ENCODE data around the gene CLEC16A.
A peak's percentile ranks its signal among the peaks of the same experiment; 100 is the strongest.

CLEC16A gene

GRCh38 chr16:11133344-11133943 lies 189.1 kb downstream of the CLEC16A start:
- TF ChIP-seq, protein P1, sequence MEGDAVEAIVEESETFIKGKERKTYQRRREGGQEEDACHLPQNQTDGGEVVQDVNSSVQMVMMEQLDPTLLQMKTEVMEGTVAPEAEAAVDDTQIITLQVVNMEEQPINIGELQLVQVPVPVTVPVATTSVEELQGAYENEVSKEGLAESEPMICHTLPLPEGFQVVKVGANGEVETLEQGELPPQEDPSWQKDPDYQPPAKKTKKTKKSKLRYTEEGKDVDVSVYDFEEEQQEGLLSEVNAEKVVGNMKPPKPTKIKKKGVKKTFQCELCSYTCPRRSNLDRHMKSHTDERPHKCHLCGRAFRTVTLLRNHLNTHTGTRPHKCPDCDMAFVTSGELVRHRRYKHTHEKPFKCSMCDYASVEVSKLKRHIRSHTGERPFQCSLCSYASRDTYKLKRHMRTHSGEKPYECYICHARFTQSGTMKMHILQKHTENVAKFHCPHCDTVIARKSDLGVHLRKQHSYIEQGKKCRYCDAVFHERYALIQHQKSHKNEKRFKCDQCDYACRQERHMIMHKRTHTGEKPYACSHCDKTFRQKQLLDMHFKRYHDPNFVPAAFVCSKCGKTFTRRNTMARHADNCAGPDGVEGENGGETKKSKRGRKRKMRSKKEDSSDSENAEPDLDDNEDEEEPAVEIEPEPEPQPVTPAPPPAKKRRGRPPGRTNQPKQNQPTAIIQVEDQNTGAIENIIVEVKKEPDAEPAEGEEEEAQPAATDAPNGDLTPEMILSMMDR (IDR thresholded peaks at IDR 0.05; ENCODE audit: low read depth, low read length): no peak
- DNase-seq (ENCODE audit: low read depth, low spot score): peak; percentile 95
- in situ Hi-C loops (cut with HindIII; ENCODE audit: low sequenced_read_pairs): no loop called here
- no peak overlapping the region for H3K4me3 ChIP-seq (ENCODE audit: low read depth, low read length)

- no peak overlapping the region for H3K4me3 ChIP-seq (ENCODE audit: low read depth, low read length)
- TF ChIP-seq, protein P1 (IDR thresholded peaks at IDR 0.05; ENCODE audit: low read depth, low read length): no peak
- in situ Hi-C loops (cut with HindIII; ENCODE audit: low sequenced_read_pairs): no loop called here
- no peak for DNase-seq (ENCODE audit: low read depth, low spot score)
Observed at GRCh38 chr16:11134722-11135463, 190.5 kb downstream of the CLEC16A start.

DNA sequence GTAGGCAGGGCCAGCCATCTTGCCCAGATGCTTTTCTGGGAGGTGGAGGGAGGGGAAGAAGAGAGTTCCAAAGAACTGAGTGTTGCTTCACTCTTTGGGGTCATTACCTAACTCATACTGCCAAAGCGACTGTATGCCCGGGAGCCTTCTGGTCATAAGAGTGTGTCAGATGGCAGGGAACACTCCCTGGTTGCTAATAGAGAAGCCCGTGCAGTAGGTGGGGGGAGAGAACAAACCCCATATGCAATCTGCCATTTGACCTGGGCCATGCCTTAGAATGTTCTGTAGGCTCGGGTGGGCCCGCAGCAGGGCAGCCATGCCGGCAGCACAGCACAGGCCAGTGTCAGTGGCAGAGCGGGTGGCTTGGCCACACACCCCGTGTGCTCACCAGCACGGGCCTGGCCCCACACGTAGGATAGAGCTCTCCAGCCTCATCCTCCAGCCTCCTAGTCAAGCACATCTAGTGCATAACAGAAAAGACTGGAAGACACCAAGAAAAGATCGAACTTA lies 191.2 kb downstream of the CLEC16A start:
- in situ Hi-C loops (cut with HindIII; ENCODE audit: low sequenced_read_pairs): no loop called here
- TF ChIP-seq, protein P1 (IDR thresholded peaks at IDR 0.05; ENCODE audit: low read depth, low read length): no peak
- H3K4me3 ChIP-seq (ENCODE audit: low read depth, low read length): no peak overlapping the region
- DNase-seq (ENCODE audit: low read depth, low spot score): no peak

- TF ChIP-seq, protein P1 (IDR thresholded peaks at IDR 0.05; ENCODE audit: low read depth, low read length): no peak
- peak; percentile 47 for DNase-seq (ENCODE audit: low read depth, low spot score)
- in situ Hi-C loops (cut with HindIII; ENCODE audit: low sequenced_read_pairs): no loop called here
- no peak overlapping the region for H3K4me3 ChIP-seq (ENCODE audit: low read depth, low read length)
Observed at GRCh38 chr16:11136600-11136999, 192.2 kb downstream of the CLEC16A start.

DNA sequence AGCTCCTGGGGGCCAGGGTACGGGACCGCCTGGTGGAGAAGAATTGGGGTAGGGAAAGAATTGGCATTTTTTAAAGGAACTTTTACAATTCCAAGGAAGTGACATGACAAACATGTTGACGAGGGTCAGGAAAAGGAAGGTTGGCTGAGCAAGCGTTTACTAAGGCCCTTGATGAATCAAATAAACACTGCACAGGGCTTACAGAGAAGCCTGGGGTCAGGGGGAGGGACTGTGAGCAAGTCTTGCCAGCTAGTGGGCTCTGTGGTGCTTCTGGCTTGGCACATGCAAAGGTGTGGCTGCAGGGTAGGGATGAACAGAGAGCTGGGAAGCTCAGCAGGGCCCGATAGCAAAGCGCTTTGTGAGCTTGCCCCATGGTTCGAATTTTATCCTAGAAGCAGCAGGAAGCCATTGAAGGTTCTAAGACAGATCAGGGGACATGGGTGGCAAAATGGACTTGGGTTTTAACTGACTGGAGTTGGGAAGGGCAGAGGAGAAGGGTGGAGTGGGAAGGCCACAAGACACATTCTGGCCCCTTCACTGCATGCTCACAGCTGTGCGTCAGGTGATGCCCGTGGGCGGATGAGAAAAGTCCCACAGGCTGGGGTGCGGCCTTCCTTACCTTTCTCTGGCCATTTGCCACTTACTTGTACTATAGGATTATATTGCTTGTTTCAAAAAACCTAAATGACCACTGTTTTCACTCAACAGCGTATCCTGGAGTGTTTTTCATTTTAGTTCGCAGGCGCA lies 193.8 kb downstream of the CLEC16A start:
- DNase-seq (ENCODE audit: low read depth, low spot score): no peak
- in situ Hi-C loops (cut with HindIII; ENCODE audit: low sequenced_read_pairs): no loop called here
- TF ChIP-seq, protein P1 (IDR thresholded peaks at IDR 0.05; ENCODE audit: low read depth, low read length): no peak
- H3K4me3 ChIP-seq (ENCODE audit: low read depth, low read length): no peak overlapping the region

DNA sequence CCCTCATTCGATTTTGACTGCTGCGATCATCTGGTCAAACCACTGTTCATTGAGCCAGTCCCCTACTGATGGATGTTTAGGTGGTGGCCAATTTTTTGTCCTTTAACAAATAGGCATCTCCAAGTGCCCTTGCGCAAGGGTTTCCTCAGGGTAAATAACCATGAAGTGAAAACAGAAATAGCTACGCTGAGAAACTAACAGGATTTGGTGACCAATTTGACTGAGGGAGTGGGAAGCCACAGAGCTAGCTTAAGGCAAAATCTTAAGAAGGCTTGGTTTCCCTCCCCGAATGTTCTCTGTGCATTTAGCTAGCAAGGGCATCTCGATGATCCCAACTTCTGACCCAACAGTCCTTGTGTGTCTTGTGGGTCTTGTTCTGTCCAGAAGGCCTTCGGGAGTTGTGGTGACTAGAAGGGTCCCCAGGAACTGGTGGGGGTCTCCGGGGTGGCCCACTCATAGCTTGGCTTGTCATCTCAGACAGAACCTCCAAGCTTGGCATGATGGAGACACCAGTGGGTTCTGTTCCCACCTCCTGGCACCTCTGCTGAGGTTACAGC lies 194.5 kb downstream of the CLEC16A start:
- in situ Hi-C loops (cut with HindIII; ENCODE audit: low sequenced_read_pairs): no loop called here
- H3K4me3 ChIP-seq (ENCODE audit: low read depth, low read length): no peak overlapping the region
- DNase-seq (ENCODE audit: low read depth, low spot score): no peak
- TF ChIP-seq, protein P1 (IDR thresholded peaks at IDR 0.05; ENCODE audit: low read depth, low read length): no peak
